Suprapubic skin (tissue), 4 donors: ENCODE results near the gene CACNA2D4.

Experiments used
- CTCF ChIP-seq, 2 donors: fragments of 200-600 bp in 1 of 2; fragments of 450-650 bp in 1 of 2; sonication (generic) in 1 of 2; IDR thresholded peaks; one replicate each; pipeline ENCODE4 v1.5.1; 2016 to 2019; ENCODE audit warnings: antibody characterized with exemption in 2 of 2, mild to moderate bottlenecking in 1 of 2, moderate library complexity in 1 of 2
- EP300 ChIP-seq: sonication (generic); formaldehyde crosslinking; IDR thresholded peaks from one replicate; pipeline ENCODE4 v1.6.1; 2017; ENCODE audit warnings: antibody characterized with exemption
- POLR2A ChIP-seq, 2 donors: fragments of 450-650 bp; IDR thresholded peaks; one replicate each; pipeline ENCODE4 v1.6.1; 2017; ENCODE audit warnings: antibody characterized with exemption in 2 of 2, mild to moderate bottlenecking in 2 of 2, moderate library complexity in 2 of 2
- POLR2AphosphoS5 ChIP-seq, 3 donors: sonication (generic); formaldehyde crosslinking; IDR thresholded peaks; one replicate each; pipeline ENCODE4 v1.6.1; 2017; ENCODE audit warnings: antibody characterized with exemption in 3 of 3

- TF ChIP-seq POLR2A (IDR thresholded peaks at IDR 0.05) (no peak), EP300 (no peak), CTCF (IDR thresholded peaks at IDR 0.05) (no peak), POLR2AphosphoS5 (IDR thresholded peaks at IDR 0.05) (no peak)
Measured at GRCh38 chr12:1908758-1909157, 9.7 kb downstream of the CACNA2D4 start.
